Tongue (tissue), 1 donor: ENCODE results near the gene ENPP5. TPM values are rescaled to one million over a fixed set of nuclear protein-coding genes. Genes with fewer than 3 reads are reported as not detected.

Experiments used
- total RNA-seq: library from RNA; depleted of rRNA; stranded (reverse); fragments of >200 nt; gene quantifications from one replicate; pipeline ENCODE4 v1.2.3, GENCODE V29; 2014

ENPP5 gene
- total RNA-seq, 1 donor from 2014 or later, result 9.6 TPM

Other genes starting within 250 kb of the ENPP5 start
- 18.1 TPM for gene CLIC5, start 155.1 kb downstream of the ENPP5 start, total RNA-seq
- gene ENPP4, start 41.0 kb downstream of the ENPP5 start, total RNA-seq, result 44.0 TPM